GM18909 (cell line): ENCODE results near the gene ZDHHC11.
"Not testable (repeated sequence)": the region's sequence is repeated elsewhere in the genome, so short reads cannot be mapped to it uniquely, and the experiment has no call there.

Experiments used
- ATAC-seq: cut with Tn5 transposase; IDR thresholded peaks from one replicate; pipeline ENCODE4 v1.9.1; 2021; ENCODE audit warnings: mild to moderate bottlenecking; ENCODE audit not compliant: unreplicated experiment, poor library complexity

ZDHHC11 gene

DNA sequence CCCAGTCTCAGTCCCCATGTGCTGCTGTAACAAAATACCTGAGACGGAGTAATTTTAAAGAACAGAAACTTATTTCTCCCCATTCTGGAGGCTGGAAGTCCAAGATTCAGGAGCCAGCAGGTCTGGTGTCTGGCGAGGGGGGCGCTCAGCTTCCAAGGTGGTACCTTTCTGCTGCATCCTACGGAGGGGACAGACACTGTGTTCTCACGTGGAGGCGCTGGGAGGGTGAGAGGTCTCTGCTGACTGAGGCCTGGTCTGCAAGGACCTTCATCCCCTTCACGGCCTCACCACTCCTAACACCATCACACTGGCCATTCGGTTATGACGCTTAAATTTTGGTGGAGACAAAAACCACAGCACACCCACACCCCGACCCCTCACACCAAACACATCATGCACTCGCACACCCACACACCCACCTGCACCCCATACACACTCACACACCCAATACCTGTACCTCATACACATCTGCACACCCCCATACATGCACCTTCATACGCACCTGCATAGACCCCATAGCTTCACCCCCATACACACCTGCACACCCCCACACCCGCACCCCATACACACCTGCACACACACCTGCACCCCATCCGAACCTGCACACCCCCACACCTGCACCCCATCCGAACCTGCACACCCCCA is 9.8 kb upstream of the ZDHHC11 start:
- no peak for ATAC-seq

GRCh38 chr5:859798-860296 is 9.1 kb upstream of the ZDHHC11 start:
- no peak for ATAC-seq

DNA sequence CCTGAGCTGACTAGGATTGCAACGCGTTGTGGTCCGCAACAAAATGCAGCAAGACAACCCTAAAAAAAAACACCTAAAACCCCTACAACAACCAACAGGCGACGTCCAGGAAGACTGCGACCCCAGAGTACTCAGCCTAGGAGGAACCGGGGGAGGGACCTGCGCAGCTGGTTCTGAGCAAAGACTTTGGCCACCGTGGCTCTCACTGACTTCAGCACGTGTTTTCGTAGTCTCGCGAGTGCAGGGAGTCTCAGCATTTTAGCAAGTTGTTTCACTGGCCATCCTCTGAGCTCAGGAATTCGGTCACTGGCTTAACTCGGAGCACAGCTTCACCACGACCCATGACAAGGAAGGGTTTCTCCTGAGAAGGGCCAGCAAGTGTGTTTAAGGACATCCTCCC is 8.6 kb upstream of the ZDHHC11 start:
- ATAC-seq: no peak

DNA sequence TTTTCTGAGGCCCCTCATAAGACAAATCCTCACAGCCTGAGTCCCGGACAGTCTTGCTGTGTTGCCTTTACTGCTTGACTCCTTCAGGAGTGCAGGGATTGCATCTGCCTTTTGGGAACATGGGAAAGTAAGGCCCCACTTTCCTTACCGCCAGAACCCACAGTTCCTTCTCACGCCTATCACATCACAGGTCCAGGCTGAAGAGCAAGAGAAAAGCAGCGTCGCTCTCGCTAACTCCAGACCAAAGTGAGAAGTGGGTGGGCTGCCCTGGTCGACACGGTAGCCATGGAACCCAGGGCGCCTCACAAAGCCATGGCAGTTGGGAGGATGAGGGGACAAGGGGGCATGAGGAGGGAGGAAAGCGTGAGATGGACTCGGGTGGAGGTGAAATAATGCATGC is 7.9 kb upstream of the ZDHHC11 start:
- no peak for ATAC-seq

DNA sequence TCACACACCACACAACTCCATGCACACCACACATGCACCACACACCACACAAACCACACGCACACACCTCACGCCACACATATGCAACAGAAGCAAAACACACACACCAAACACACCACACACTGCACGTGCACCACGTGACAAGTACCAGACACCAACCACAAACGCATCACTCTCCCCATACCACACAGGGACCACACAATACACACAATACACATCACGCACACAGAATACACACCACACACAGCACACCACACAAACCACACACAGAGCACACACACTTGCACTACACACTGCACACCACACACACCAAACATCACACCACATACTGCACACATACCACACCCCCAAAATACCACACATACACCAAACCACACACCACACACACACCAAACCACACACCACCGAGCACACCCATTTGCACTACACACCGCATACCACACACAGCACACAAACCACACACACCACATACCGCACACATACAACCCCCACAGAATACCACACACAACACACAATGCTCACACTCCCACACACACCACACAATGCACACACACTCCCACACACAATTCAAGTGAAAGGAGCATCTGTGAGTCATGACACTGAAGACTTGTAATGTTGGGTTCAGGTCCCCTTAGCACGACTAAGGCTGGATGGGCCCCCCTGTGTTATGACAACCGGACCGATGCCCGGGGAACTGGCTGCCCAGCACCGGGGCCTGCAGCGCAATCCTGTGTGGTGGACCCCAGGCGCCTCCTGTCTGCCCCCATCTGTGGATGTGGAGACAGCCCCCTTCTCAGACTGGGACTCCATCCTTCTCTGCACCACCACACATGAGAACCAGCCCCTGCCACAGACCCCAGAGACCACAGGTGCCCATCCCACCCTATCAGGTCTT is 6.0 kb upstream of the ZDHHC11 start:
- no peak for ATAC-seq

GRCh38 chr5:855771-856530 is 5.2 kb upstream of the ZDHHC11 start:
- ATAC-seq: no peak

GRCh38 chr5:854966-855743 is 4.4 kb upstream of the ZDHHC11 start:
- no peak for ATAC-seq

- ATAC-seq: no peak
Observed at GRCh38 chr5:854217-854616, 3.4 kb upstream of the ZDHHC11 start.

GRCh38 chr5:853416-854090 is 2.8 kb upstream of the ZDHHC11 start:
- ATAC-seq: not testable (repeated sequence)

DNA sequence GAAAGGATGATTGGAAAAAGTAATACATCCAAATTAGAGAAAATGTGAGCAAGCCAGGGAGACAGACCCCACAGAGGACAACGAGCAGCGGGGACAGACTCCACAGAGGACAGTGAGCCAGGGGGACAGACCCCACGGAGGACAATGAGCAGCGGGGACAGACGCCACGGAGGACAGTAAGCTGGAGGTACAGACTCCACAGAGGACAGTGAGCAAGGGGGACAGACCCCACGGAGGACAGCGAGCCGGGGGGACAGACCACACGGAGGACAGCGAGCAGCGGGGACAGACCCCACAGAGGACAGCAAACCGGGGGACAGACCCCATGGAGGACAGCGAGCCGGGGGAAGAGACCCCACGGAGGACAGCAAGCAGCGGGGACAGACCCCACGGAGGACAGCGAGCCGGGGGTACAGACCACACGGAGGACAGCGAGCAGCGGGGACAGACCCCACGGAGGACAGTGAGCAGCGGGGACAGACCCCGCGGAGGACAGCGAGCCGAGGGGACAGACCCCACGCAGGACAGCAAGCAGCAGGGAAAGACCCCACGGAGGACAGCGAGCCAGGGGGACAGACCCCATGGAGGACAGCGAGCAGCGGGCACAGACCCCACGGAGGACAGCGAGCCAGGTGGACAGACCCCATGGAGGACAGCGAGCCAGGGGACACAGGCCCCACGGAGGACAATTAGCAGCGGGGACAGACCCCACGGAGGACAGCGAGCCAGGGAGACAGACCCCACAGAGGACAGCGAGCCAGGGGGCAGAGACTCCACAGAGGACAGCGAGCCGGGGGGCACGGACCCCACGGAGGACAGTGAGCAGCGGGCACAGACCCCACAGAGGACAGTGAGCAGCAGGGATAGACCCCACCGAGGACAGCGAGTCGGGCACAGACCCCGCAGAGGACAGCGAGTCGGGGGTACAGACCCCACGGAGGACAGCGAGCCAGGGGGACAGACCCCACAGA is 1.9 kb upstream of the ZDHHC11 start:
- no peak for ATAC-seq

DNA sequence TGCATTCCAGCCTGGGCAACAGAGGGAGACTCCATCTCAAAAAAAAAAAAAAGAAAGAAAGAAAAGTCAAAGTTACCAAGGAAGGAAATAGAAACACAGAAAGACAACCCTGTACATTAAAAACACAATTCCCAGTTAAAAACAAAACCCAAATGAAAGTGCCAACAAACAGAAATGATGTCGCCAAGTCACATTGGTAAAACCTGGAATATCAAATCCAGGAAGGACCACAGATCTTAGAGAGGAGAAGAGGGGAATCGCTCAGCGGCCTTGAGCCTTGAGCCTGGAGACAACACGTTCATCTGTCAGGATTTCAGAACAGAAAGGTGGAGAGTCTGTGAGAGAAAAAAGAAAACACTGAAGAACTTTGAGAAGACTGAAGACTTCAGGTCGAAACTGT is 1.2 kb upstream of the ZDHHC11 start:
- ATAC-seq: no peak

GRCh38 chr5:851553-851952 is 767 bp upstream of the ZDHHC11 start:
- ATAC-seq: no peak

DNA sequence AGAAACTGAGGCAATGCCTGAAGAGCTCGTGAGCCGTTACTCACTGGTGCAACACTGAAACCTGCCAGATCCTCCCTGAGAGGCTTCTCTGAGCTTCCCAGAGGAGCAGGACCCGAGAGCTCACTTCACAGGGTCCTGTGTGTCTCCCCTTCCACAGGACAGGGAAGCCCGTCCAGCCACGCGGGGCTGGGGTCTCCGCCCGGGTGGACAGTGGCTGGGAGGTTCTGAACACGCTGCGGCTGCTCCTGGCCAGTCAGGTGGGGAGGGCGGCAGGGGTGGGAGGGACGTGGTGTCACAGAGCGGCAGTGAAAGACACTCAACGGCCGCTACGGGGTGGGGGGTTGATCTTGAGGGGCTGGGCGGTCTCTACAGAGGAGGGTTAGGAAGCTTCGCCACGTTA is 290 bp upstream of the ZDHHC11 start:
- ATAC-seq: no peak

- no peak for ATAC-seq
Observed at GRCh38 chr5:849651-850301, 1.0 kb downstream of the ZDHHC11 start.

GRCh38 chr5:848671-849111 is 2.1 kb downstream of the ZDHHC11 start:
- ATAC-seq: no peak

GRCh38 chr5:847736-848135 is 3.0 kb downstream of the ZDHHC11 start:
- ATAC-seq: not testable (repeated sequence)

DNA sequence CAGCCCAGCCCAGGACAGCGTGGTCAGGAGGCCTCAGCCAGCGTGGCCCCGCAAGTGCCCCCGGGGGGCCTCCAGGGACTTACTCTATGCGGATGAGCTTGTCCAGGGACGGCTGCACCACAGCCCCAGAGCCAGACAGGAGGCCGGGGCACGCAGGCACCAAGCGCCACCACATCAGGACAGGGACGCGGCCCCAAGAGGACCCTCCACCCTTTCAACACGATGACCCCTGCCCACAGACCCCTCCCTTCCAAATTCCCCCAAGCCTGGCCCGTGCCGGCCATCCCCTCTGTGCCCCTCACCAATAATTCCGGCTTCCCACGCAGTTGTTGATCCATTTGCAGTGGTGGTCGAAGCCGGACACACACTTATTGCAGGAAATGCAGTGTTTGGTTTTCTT is 3.6 kb downstream of the ZDHHC11 start:
- ATAC-seq: not testable (repeated sequence)

- not testable (repeated sequence) for ATAC-seq
Observed at GRCh38 chr5:846602-847091, 4.1 kb downstream of the ZDHHC11 start.
